Prostate gland (tissue), 2 donors: ENCODE measurements around the gene TMEM151A. TPM values are rescaled to one million over a fixed set of nuclear protein-coding genes. Genes with fewer than 3 reads are reported as not detected.

Experiments
- DNase-seq: peaks from one replicate; pipeline ENCODE4 v3.0.0-alpha.2; 2019; ENCODE audit warnings: low spot score
- H3K27ac ChIP-seq, 2 donors: fragments of 200-600 bp; sonication (generic); 2 replicates each; pipeline ENCODE4 v1.5.1; 2017 to 2019
- H3K27me3 ChIP-seq: fragments of 200-600 bp; sonication (generic); replicated peaks from 2 replicates; pipeline ENCODE4 v1.5.1; 2019; ENCODE audit not compliant: insufficient read depth
- H3K36me3 ChIP-seq, 2 donors: fragments of 200-600 bp; sonication (generic); 1 replicate in 1 of 2; 2 replicates in 1 of 2; pipeline versions ENCODE4 v1.5.1 to v1.8.1; 2017 to 2019
- H3K4me1 ChIP-seq: fragments of 200-600 bp; sonication (generic); replicated peaks from 2 replicates; pipeline ENCODE4 v1.5.1; 2019
- H3K4me3 ChIP-seq, 2 donors: fragments of 200-600 bp; sonication (generic); 2 replicates each; pipeline ENCODE4 v1.5.1; 2017 to 2019
- H3K9me3 ChIP-seq: fragments of 200-600 bp; sonication (generic); 2 replicates; pipeline ENCODE4 v1.5.1; 2017
- POLR2A ChIP-seq: fragments of 450-650 bp; IDR thresholded peaks from one replicate; pipeline ENCODE4 v1.6.1; 2016; ENCODE audit warnings: antibody characterized with exemption, mild to moderate bottlenecking
- POLR2AphosphoS5 ChIP-seq: sonication (generic); formaldehyde crosslinking; IDR thresholded peaks from one replicate; pipeline ENCODE4 v1.6.1; 2017; ENCODE audit warnings: antibody characterized with exemption
- WGBS: methylation state at CpG from one replicate; pipeline ENCODE4 v1.1.5; 2018; 5-methylcytosine and 5-hydroxymethylcytosine counted together
- intact Hi-C: fragments of 100-400 bp; cut with DNase I; formaldehyde crosslinking; loops from one replicate; pipeline ENCODE4 v1.14.2; 2022
- total RNA-seq, 2 donors: library from RNA; depleted of rRNA; stranded (reverse); fragments of >200 nt; gene quantifications; one replicate each; pipeline ENCODE4 v1.1.0, GENCODE V29; 2016
- TF ChIP-seq, protein P1 (sequence below), 4 experiments: fragments of 200-600 bp in 2 of 4; fragments of 450-650 bp in 2 of 4; sonication (generic) in 2 of 4; IDR thresholded peaks; 1 replicate in 3 of 4; 2 replicates in 1 of 4; pipeline ENCODE4 v1.5.1; 2016 to 2019; ENCODE audit warnings: antibody characterized with exemption in 4 of 4, mild to moderate bottlenecking in 2 of 4, moderate library complexity in 2 of 4

Gene TMEM151A
- total RNA-seq, 2 donors from 2014 or later, result 0.17 to 0.50 TPM

DNA sequence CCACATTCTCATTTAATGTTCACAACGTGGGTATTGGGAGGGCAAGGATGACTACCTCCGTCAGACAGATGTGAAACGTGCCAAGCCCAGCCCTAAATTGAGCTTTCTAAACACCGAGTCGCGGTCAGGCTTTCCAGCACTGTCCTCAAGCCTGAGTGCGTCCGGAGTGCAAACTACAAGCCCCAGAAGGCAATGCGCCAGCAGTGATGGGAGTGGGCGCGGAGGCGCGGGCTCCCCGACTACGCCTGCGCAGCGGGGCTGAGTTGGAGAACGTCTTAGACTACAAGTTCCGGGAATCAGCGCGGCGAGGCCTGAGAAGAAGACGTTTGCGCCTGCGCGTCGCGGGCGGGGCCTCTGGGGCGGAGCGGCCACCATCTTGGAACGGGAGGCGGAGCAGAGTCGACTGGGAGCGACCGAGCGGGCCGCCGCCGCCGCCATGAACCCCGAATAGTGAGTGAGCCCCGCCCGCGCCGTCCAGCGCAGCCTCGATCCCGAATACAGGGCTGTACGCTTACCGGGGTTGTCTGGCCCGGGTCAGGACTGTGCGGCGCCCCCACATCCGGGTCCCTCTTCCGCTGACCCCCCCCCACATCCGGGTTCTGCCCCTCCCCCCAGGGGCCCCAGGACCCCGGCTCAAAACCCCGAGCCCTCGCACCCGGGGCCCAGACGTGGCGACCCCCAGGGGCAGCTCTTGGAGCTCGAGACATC lies 23.3 kb upstream of the TMEM151A start, which contains the start of gene RAB1B:
TSS of gene RAB1B (plus strand) at position 396 of the 708 bp plus-strand sequence. CDS start at position 437, 41 bp downstream.
- Histone ChIP-seq H3K36me3 (peaks cover 15% of the 10 kb centered on the region in 2 donors), H3K4me3 (peak within 1 kb of the TSS; percentile 89 to 92), H3K27me3 (no peaks in the 10 kb centered on the region), H3K27ac (peak within 1 kb of the TSS; percentile 98), H3K9me3 (no peaks in the 10 kb centered on the region), H3K4me1 (peaks cover 9% of the 10 kb centered on the region)
- DNase-seq, result peak; percentile 100
- TF ChIP-seq, protein P1, sequence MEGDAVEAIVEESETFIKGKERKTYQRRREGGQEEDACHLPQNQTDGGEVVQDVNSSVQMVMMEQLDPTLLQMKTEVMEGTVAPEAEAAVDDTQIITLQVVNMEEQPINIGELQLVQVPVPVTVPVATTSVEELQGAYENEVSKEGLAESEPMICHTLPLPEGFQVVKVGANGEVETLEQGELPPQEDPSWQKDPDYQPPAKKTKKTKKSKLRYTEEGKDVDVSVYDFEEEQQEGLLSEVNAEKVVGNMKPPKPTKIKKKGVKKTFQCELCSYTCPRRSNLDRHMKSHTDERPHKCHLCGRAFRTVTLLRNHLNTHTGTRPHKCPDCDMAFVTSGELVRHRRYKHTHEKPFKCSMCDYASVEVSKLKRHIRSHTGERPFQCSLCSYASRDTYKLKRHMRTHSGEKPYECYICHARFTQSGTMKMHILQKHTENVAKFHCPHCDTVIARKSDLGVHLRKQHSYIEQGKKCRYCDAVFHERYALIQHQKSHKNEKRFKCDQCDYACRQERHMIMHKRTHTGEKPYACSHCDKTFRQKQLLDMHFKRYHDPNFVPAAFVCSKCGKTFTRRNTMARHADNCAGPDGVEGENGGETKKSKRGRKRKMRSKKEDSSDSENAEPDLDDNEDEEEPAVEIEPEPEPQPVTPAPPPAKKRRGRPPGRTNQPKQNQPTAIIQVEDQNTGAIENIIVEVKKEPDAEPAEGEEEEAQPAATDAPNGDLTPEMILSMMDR (IDR thresholded peaks at IDR 0.05), result peak in 1 of 4 experiments; percentile 15
- TF ChIP-seq POLR2A (peak; percentile 80), POLR2AphosphoS5 (peak; percentile 99)
- intact Hi-C loops, result loop anchor here (10.0 kb wide), 1 partner anchor 354 kb away; the partner anchor contains the start of genes C11orf68 and DRAP1
- WGBS, result under 1% methylated on average over 35 of the region's 64 CpGs

- Histone ChIP-seq H3K4me1 (peaks cover 9% of the 10 kb centered on the region), H3K36me3 (peaks cover 15 to 24% of the 10 kb centered on the region in 2 donors), H3K27ac (peak overlapping the region; percentile 98), H3K4me3 (peak overlapping the region; percentile 89 to 92), H3K27me3 (no peaks in the 10 kb centered on the region), H3K9me3 (no peaks in the 10 kb centered on the region)
- no peak for TF ChIP-seq POLR2AphosphoS5
- no peak for TF ChIP-seq POLR2A
- TF ChIP-seq, protein P1 (IDR thresholded peaks at IDR 0.05), result peak in 1 of 4 experiments; percentile 20
- DNase-seq, result no peak
- WGBS, result 4% methylated on average over 32 of the region's 32 CpGs
- intact Hi-C loops, result loop anchor here (10.0 kb wide), 1 partner anchor 354 kb away; the partner anchor contains the start of genes C11orf68 and DRAP1
These were observed 22.5 kb upstream of the TMEM151A start for GRCh38 chr11:66268952-66269905.

DNA sequence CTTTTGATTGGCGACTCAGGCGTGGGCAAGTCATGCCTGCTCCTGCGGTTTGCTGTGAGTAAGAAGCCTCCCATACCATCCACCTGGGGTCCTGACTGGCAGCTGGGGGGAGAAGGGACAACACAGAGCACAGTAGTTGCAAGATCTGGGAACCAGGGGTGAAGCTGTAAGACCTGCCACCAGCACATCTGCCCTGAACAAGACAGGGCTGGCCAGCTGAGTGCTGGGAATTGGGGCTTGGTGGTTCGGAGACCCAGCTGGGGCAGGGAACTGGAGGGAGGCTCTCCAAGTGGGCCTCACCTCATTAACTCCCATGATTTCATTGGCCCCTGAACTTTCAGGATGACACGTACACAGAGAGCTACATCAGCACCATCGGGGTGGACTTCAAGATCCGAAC lies 19.9 kb upstream of the TMEM151A start:
- Histone ChIP-seq H3K4me3 (no peak overlapping the region), H3K27me3 (no peaks in the 10 kb centered on the region), H3K9me3 (no peaks in the 10 kb centered on the region), H3K36me3 (peaks cover 15 to 35% of the 10 kb centered on the region in 2 donors), H3K4me1 (peaks cover 6% of the 10 kb centered on the region), H3K27ac (no peak overlapping the region)
- no peak for DNase-seq
- TF ChIP-seq, protein P1 (IDR thresholded peaks at IDR 0.05), result no peak
- TF ChIP-seq POLR2A (no peak), POLR2AphosphoS5 (no peak)
- intact Hi-C loops, result no loop called here
- WGBS, result 97% methylated on average over 7 of the region's 7 CpGs

DNA sequence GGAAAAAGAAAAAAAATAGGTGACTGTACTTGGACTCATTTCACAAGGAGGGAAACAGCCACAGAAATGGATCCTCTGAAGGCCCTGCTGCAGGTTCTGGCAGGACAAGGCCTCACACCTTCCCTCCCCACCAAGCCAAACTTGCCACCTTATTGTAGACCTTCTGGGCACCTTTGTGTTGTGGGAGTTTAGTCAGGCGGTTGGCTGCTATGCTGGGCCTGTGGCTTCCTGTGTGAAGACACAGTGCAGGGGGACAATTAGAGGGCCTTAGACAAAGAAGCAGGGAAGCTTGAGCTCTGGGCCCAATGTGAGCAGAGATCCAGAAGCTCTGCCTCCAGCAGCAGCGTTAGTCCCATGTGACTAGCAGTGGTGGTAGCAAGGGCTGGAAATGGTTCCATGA lies 19.1 kb upstream of the TMEM151A start:
- DNase-seq, result no peak
- no peak overlapping the region for H3K27ac ChIP-seq
- TF ChIP-seq POLR2AphosphoS5, result no peak
- TF ChIP-seq, protein P1 (IDR thresholded peaks at IDR 0.05), result no peak
- no peak for TF ChIP-seq POLR2A
- H3K36me3 ChIP-seq, result peaks cover 15 to 35% of the 10 kb centered on the region in 2 donors
- peaks cover 5% of the 10 kb centered on the region for H3K4me1 ChIP-seq
- no peaks in the 10 kb centered on the region for H3K9me3 ChIP-seq
- intact Hi-C loops, result no loop called here
- H3K27me3 ChIP-seq, result no peaks in the 10 kb centered on the region
- no peak overlapping the region for H3K4me3 ChIP-seq
- 86% methylated on average over 2 of the region's 2 CpGs for WGBS
